ENCODE results near the gene CCDC18.

Gene CCDC18

DNA sequence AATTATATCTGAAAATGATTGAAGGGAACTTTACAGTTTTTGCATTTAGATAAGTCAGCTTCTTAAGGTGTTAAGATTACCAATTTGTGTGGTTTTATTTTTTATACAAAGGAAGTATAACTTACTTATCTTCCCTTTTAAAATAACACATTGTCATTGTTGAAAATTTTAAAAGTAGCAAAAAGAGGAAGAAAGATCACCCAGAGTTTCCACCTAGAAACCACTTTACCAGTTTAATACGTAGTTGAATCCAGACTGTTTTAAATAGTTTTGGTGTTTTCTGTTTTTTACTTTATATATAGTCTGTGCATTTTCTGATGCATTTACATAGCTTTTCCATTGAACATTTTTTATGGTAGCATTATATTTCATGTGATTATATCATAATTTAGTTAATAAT lies 6.1 kb downstream of the CCDC18 start:
- TF ChIP-seq, protein P1, sequence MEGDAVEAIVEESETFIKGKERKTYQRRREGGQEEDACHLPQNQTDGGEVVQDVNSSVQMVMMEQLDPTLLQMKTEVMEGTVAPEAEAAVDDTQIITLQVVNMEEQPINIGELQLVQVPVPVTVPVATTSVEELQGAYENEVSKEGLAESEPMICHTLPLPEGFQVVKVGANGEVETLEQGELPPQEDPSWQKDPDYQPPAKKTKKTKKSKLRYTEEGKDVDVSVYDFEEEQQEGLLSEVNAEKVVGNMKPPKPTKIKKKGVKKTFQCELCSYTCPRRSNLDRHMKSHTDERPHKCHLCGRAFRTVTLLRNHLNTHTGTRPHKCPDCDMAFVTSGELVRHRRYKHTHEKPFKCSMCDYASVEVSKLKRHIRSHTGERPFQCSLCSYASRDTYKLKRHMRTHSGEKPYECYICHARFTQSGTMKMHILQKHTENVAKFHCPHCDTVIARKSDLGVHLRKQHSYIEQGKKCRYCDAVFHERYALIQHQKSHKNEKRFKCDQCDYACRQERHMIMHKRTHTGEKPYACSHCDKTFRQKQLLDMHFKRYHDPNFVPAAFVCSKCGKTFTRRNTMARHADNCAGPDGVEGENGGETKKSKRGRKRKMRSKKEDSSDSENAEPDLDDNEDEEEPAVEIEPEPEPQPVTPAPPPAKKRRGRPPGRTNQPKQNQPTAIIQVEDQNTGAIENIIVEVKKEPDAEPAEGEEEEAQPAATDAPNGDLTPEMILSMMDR (IDR thresholded peaks at IDR 0.05; ENCODE audit: insufficient read depth, low read length, missing control alignments) = no peak
- CTCF ChIA-PET = no interaction called here
- H3K4me3 ChIP-seq (ENCODE audit: low read depth, low read length) = no peak overlapping the region
- no peak for DNase-seq (ENCODE audit: low read depth, low spot score)
- POLR2A ChIA-PET = no interaction called here

DNA sequence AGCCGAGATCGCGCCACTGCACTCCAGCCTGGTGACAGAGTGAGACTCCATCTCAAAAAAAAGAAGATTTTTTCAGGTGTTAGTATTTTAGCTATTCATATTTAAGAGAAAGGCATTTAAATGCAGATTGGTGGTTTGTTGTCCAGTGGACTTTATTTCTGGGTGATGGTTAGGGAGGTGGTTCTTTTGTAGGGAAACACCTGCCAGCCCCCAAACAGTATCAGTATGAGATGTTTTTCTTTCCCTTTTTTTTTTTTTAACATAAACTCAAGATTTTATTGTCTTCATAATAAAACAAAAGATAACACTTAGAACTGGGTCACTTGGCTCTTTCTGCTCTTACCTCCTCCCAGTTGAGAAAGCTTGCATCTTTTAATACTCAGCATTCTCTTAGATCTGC lies 9.9 kb downstream of the CCDC18 start:
- ChIA-PET CTCF (interaction anchor here (1.0 kb wide), 1 partner anchor 13 kb away, joined by 4 read pairs; no protein-coding TSS in a partner anchor), POLR2A (no interaction called here)
- no peak overlapping the region for H3K4me3 ChIP-seq (ENCODE audit: low read depth, low read length)
- TF ChIP-seq, protein P1 (IDR thresholded peaks at IDR 0.05; ENCODE audit: insufficient read depth, low read length, missing control alignments) = no peak
- DNase-seq (ENCODE audit: low read depth, low spot score) = no peak

DNA sequence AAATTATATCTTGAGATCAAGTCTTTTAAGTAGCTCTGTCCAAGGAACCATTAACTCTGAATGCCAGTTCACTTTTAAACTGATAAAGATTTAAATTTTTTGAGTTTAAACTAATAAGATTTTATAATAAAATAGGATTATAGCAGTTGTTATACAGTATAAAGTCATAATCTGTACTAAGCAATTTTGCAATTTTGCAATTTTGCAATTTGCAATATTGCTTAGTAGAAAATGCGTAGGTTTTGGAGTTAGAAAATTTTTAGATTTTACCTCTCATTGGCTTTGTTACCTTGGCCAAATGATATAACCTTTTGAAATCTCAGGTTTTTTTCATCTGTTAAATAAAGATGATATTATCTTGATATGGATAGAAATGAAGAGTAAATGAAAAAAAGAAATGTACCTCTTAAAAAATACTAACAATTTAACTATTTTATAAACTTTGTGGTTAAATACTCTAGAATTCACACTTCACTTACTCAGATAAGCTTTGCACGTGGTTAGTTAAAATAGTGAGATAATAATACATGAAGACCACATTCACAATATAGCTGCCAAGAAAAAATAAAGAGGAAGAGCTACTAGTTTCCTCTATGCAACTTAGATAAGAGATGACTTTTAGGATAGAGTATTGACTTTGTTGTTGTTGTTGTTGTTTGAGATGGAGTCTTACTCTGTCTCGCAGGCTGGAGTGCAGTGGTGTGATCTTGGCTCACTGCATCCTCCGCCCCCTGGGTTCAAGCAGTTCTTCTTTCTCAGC lies 13.9 kb downstream of the CCDC18 start:
- ChIA-PET CTCF (no interaction called here), POLR2A (no interaction called here)
- TF ChIP-seq, protein P1 (IDR thresholded peaks at IDR 0.05; ENCODE audit: insufficient read depth, low read length, missing control alignments) = no peak

DNA sequence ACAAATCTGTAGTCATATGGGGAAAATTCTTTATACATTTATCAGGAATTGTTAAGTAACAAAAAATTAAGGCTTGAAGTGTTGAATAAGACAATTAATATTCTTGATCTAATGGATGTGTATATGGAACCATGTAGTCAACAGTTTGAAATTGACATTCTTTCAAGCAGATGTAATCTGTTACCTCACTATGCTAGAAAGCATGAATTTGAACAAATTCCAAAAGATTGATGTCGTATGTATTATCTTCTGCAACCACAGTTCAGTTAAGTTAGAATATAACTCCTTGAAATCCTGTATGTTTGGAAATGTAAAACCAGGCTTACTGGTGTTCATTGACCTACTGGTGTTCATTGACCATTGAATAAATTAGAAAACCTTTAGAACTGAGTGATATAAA lies 16.1 kb downstream of the CCDC18 start:
- H3K4me3 ChIP-seq (ENCODE audit: low read depth, low read length) = no peak overlapping the region
- ChIA-PET POLR2A (no interaction called here), CTCF (interaction anchor here (1.1 kb wide), 1 partner anchor 24 kb away, joined by 3 read pairs; no protein-coding TSS in a partner anchor)
- TF ChIP-seq, protein P1 (IDR thresholded peaks at IDR 0.05; ENCODE audit: insufficient read depth, low read length, missing control alignments) = no peak
- no peak for DNase-seq (ENCODE audit: low read depth, low spot score)

More for the DNA sequence above, 13.9 kb downstream of the CCDC18 start:
- no peak for DNase-seq (ENCODE audit: low read depth, low spot score)
- no peak overlapping the region for H3K4me3 ChIP-seq (ENCODE audit: low read depth, low read length)

DNA sequence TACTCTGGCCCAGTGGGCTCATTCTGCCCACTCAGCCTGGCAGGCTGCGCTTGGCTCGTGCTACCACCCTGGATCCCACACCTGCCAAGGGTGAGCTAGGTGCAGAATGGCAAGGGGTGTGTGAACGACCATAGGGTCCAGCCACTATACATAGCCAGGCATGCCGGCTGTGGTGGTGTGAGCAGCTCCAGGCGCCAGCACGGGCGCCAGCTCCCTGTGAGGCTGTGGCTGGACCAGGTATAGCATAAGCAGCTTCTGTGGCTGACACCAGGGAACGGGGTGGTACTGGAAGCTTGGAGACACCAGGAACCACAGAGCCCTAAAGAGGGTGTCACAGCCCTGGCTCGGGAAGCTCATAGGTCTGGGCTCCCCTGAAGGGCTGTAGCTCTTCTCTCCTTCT lies 18.6 kb downstream of the CCDC18 start:
- no peak for DNase-seq (ENCODE audit: low read depth, low spot score)
- POLR2A ChIA-PET = no interaction called here
- TF ChIP-seq, protein P1 (IDR thresholded peaks at IDR 0.05; ENCODE audit: insufficient read depth, low read length, missing control alignments) = no peak
- H3K4me3 ChIP-seq (ENCODE audit: low read depth, low read length) = no peak overlapping the region
- CTCF ChIA-PET = interaction anchor here (1.4 kb wide), 1 partner anchor 8 kb away, joined by 4 read pairs; no protein-coding TSS in a partner anchor

DNA sequence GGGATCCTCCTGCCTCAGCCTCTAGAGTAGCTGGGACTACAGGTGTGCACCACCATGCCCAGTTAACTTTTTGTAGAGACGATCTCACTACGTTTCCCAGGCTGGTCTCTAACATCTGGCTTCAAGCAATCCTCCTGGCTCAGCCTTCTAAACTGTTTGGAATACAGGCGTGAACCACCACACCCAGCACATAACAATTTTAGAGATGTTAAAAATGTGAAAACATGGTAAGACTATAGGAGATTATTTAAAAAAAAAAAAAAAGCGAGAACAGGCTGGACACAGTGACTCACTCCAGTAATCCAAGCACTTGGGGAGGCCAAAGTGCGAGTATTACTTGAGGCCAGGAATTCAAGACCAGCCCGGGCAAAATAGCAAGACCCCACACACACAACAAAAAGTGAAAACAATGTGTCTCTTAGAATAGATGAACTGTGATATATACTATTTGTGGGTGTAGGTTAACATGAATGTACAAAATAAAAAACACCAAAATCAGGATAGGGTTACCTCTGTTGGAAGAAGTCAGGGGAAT lies 19.6 kb downstream of the CCDC18 start:
- ChIA-PET CTCF (interaction anchor here (1.4 kb wide), 1 partner anchor 7 kb away, joined by 4 read pairs; no protein-coding TSS in a partner anchor), POLR2A (no interaction called here)
- no peak overlapping the region for H3K4me3 ChIP-seq (ENCODE audit: low read depth, low read length)
- DNase-seq (ENCODE audit: low read depth, low spot score) = no peak
- TF ChIP-seq, protein P1 (IDR thresholded peaks at IDR 0.05; ENCODE audit: insufficient read depth, low read length, missing control alignments) = no peak

Data from AG04449 (cell line).